Left ventricle myocardium inferior (tissue), 1 donor: Measurements from ENCODE around the gene PLAAT2. TPM values are rescaled to one million over a fixed set of nuclear protein-coding genes. Genes with fewer than 3 reads are reported as not detected.
"Not testable (repeated sequence)": the region's sequence is repeated elsewhere in the genome, so short reads cannot be mapped to it uniquely, and the experiment has no call there.

Source experiments
- DNase-seq: peaks from one replicate; pipeline ENCODE4 v3.0.0-alpha.2; 2020
- H3K27ac ChIP-seq: fragments of 200-600 bp; replicated peaks from 2 replicates; pipeline ENCODE4 v1.8.0; 2021
- H3K27me3 ChIP-seq: fragments of 200-600 bp; 2 replicates; pipeline ENCODE4 v1.8.0; 2021; ENCODE audit warnings: low read depth
- H3K36me3 ChIP-seq: fragments of 200-600 bp; 2 replicates; pipeline ENCODE4 v1.8.0; 2021
- H3K4me1 ChIP-seq: fragments of 200-600 bp; 2 replicates; pipeline ENCODE4 v1.8.0; 2021
- H3K4me3 ChIP-seq: fragments of 200-600 bp; 2 replicates; pipeline ENCODE4 v1.8.0; 2021; ENCODE audit warnings: mild to moderate bottlenecking, moderate library complexity
- H3K9me3 ChIP-seq: fragments of 200-600 bp; replicated peaks from 2 replicates; pipeline ENCODE4 v1.8.0; 2021
- CTCF ChIP-seq: fragments of 200-600 bp; IDR thresholded peaks from 2 replicates; pipeline ENCODE4 v1.8.0; 2021; ENCODE audit warnings: antibody characterized with exemption, mild to moderate bottlenecking, borderline replicate concordance
- intact Hi-C: fragments of 100-400 bp; cut with micrococcal nuclease; formaldehyde crosslinking; loops from one replicate; pipeline ENCODE4 v1.11.0; 2022
- total RNA-seq: library from RNA; stranded (reverse); fragmentation: NEBNext Ultra II Directional; extraction: Animal tissue kit (Norgen Biotek cat#: 25700); gene quantifications from one replicate; pipeline ENCODE4 v1.2.1, GENCODE V29; 2021
- donor health status: DM: no; HTN: yes; CAD: no; lungs with severe emphysema.

The PLAAT2 gene
- total RNA-seq, 1 donor from 2014 or later, result not detected

- no peak for DNase-seq
- Histone ChIP-seq H3K27me3 (no peaks in the 10 kb centered on the region), H3K4me3 (no peak overlapping the region), H3K9me3 (no peaks in the 10 kb centered on the region), H3K4me1 (peaks cover 4% of the 10 kb centered on the region), H3K27ac (no peak overlapping the region), H3K36me3 (no peaks in the 10 kb centered on the region)
- TF ChIP-seq CTCF, result no peak
- intact Hi-C loops, result no loop called here
Measured at GRCh38 chr11:63553759-63554158, 9.4 kb downstream of the PLAAT2 start.

- Histone ChIP-seq H3K27me3 (no peaks in the 10 kb centered on the region), H3K4me1 (peaks cover 7% of the 10 kb centered on the region), H3K9me3 (no peaks in the 10 kb centered on the region), H3K36me3 (no peaks in the 10 kb centered on the region), H3K4me3 (no peak overlapping the region), H3K27ac (no peak overlapping the region)
- DNase-seq, result no peak
- intact Hi-C loops, result no loop called here
- no peak for TF ChIP-seq CTCF
Measured at GRCh38 chr11:63552921-63553320, 10.3 kb downstream of the PLAAT2 start.

DNA sequence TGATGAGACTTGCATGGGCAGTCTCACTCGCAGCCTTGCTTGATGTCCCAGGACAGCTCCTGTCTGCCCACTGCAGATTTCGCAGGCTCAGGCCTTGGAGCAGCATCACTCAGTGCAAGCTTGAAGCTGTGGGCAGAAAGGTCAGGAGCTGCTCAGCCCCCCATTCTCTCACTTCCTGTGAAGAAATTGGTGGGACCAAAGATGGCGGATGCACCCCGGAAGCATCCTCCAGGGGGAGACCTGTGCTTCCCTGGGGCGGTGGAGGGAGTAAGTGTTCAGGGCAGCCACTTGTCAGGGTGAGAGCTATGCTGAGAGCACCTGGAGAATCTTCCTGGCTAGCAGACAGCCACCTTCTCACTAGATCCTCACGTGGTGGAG lies 11.3 kb downstream of the PLAAT2 start:
- Histone ChIP-seq H3K4me3 (no peak overlapping the region), H3K36me3 (peaks cover 5% of the 10 kb centered on the region), H3K4me1 (peaks cover 7% of the 10 kb centered on the region), H3K9me3 (no peaks in the 10 kb centered on the region), H3K27ac (no peak overlapping the region), H3K27me3 (no peaks in the 10 kb centered on the region)
- DNase-seq, result no peak
- TF ChIP-seq CTCF, result no peak
- intact Hi-C loops, result no loop called here

- no peak for DNase-seq
- no peak overlapping the region for H3K4me3 ChIP-seq
- intact Hi-C loops, result no loop called here
- H3K9me3 ChIP-seq, result no peaks in the 10 kb centered on the region
- no peak overlapping the region for H3K27ac ChIP-seq
- TF ChIP-seq CTCF, result no peak
- no peaks in the 10 kb centered on the region for H3K27me3 ChIP-seq
- H3K36me3 ChIP-seq, result peaks cover 5% of the 10 kb centered on the region
- H3K4me1 ChIP-seq, result peaks cover 7% of the 10 kb centered on the region
Measured at GRCh38 chr11:63551091-63551888, 11.9 kb downstream of the PLAAT2 start.

GRCh38 chr11:63550156-63550700 lies 13.0 kb downstream of the PLAAT2 start:
- H3K4me1 ChIP-seq, intact Hi-C loops, H3K27ac ChIP-seq, H3K36me3 ChIP-seq, H3K27me3 ChIP-seq, H3K4me3 ChIP-seq, H3K9me3 ChIP-seq, DNase-seq: not testable (repeated sequence)

GRCh38 chr11:63549411-63549810 lies 13.8 kb downstream of the PLAAT2 start:
- intact Hi-C loops, result no loop called here
- H3K36me3 ChIP-seq, result peaks cover 5% of the 10 kb centered on the region
- peaks cover 3% of the 10 kb centered on the region for H3K4me1 ChIP-seq
- no peaks in the 10 kb centered on the region for H3K27me3 ChIP-seq
- H3K27ac ChIP-seq, result no peak overlapping the region
- no peak for DNase-seq
- no peak overlapping the region for H3K4me3 ChIP-seq
- no peak for TF ChIP-seq CTCF
- H3K9me3 ChIP-seq, result no peaks in the 10 kb centered on the region
